GM23338 (cell line): ENCODE measurements around the gene AP3D1. TPM values are rescaled to one million over a fixed set of nuclear protein-coding genes. Genes with fewer than 3 reads are reported as not detected.
A peak's percentile ranks its signal among the peaks of the same experiment; 100 is the strongest.

Source experiments
- ATAC-seq: fragments of 200-7000 bp; cut with Tn5 transposase; 3 replicates; pipeline ENCODE4 v1.9.1; 2020
- DNase-seq: peaks from one replicate; pipeline ENCODE4 v3.0.0-alpha.2; 2015; ENCODE audit warnings: low spot score
- H2AFZ ChIP-seq: fragments of 200-600 bp; sonication (generic); 2 replicates; pipeline ENCODE4 v1.8.0; 2016; ENCODE audit warnings: antibody characterized with exemption, mild to moderate bottlenecking, moderate library complexity
- H3F3A ChIP-seq: fragments of 200-600 bp; sonication (generic); replicated peaks from 2 replicates; pipeline ENCODE4 v1.8.0; 2017; ENCODE audit warnings: antibody characterized with exemption, mixed run types, low read depth
- H3K27ac ChIP-seq: fragments of 200-600 bp; sonication (generic); 2 replicates; pipeline ENCODE4 v1.6.1; 2016; ENCODE audit warnings: low read depth
- H3K27me3 ChIP-seq: fragments of 200-600 bp; sonication (generic); 2 replicates; pipeline ENCODE4 v1.8.0; 2016; ENCODE audit warnings: mild to moderate bottlenecking, mixed run types, moderate library complexity; ENCODE audit not compliant: insufficient read depth
- H3K36me3 ChIP-seq: fragments of 200-600 bp; sonication (generic); 2 replicates; pipeline ENCODE4 v1.8.0; 2016; ENCODE audit warnings: mild to moderate bottlenecking; ENCODE audit not compliant: insufficient read depth
- H3K4me1 ChIP-seq: fragments of 200-600 bp; sonication (generic); 2 replicates; pipeline ENCODE4 v1.8.0; 2016; ENCODE audit warnings: mild to moderate bottlenecking, moderate library complexity; ENCODE audit not compliant: insufficient read depth
- H3K4me2 ChIP-seq: fragments of 200-600 bp; sonication (generic); 2 replicates; pipeline ENCODE4 v1.7.1; 2017; ENCODE audit warnings: mixed run types
- H3K4me3 ChIP-seq: fragments of 200-600 bp; sonication (generic); 2 replicates; pipeline ENCODE4 v1.6.1; 2016; ENCODE audit warnings: mixed run types
- H3K79me2 ChIP-seq: fragments of 200-600 bp; sonication (generic); replicated peaks from 2 replicates; pipeline ENCODE4 v1.8.0; 2017; ENCODE audit warnings: mild to moderate bottlenecking; ENCODE audit not compliant: insufficient read depth
- H3K9me2 ChIP-seq: fragments of 200-600 bp; sonication (generic); 2 replicates; pipeline ENCODE4 v1.8.0; 2017; ENCODE audit not compliant: insufficient read depth
- H4K20me1 ChIP-seq: fragments of 200-600 bp; sonication (generic); replicated peaks from 2 replicates; pipeline ENCODE4 v1.8.0; 2017; ENCODE audit warnings: mild to moderate bottlenecking; ENCODE audit not compliant: insufficient read depth
- H3K27ac Mint-ChIP-seq: 2 replicates; pipeline ENCODE4 v1.8.0; 2020; ENCODE audit warnings: inconsistent platforms, mild to moderate bottlenecking, moderate library complexity, mixed read lengths
- H3K27me3 Mint-ChIP-seq: 3 replicates; pipeline ENCODE4 v1.8.0; 2022; ENCODE audit warnings: low read depth, mild to moderate bottlenecking, moderate library complexity, mixed read lengths, inconsistent platforms; ENCODE audit not compliant: insufficient read depth, poor library complexity
- H3K36me3 Mint-ChIP-seq: 3 replicates; pipeline ENCODE4 v1.8.0; 2021; ENCODE audit warnings: low read depth, mild to moderate bottlenecking, inconsistent platforms, moderate library complexity, mixed read lengths
- H3K4me1 Mint-ChIP-seq: 3 replicates; pipeline ENCODE4 v1.8.0; 2020; ENCODE audit warnings: mild to moderate bottlenecking, inconsistent platforms, mixed read lengths
- H3K4me3 Mint-ChIP-seq: 3 replicates; pipeline ENCODE4 v1.8.0; 2021; ENCODE audit warnings: moderate library complexity, mild to moderate bottlenecking, inconsistent platforms, mixed read lengths
- H3K9me3 Mint-ChIP-seq: 3 replicates; pipeline ENCODE4 v1.8.0; 2020; ENCODE audit warnings: moderate library complexity, mild to moderate bottlenecking, inconsistent platforms, mixed read lengths
- EZH2 ChIP-seq: fragments of 200-600 bp; sonication (generic); IDR thresholded peaks from one replicate; pipeline ENCODE4 v1.8.0; 2017; ENCODE audit warnings: antibody characterized with exemption, mild to moderate bottlenecking, low read depth; ENCODE audit not compliant: unreplicated experiment
- EZH2phosphoT487 ChIP-seq: fragments of 200-600 bp; sonication (generic); IDR thresholded peaks from one replicate; pipeline ENCODE4 v1.8.1; 2018; ENCODE audit warnings: antibody characterized with exemption; ENCODE audit not compliant: unreplicated experiment
- JUNB ChIP-seq: IDR thresholded peaks from one replicate; pipeline ENCODE4 v1.6.1; 2016; ENCODE audit warnings: antibody characterized with exemption; ENCODE audit not compliant: unreplicated experiment
- STAT1 ChIP-seq: IDR thresholded peaks from one replicate; pipeline ENCODE4 v1.6.1; 2016; ENCODE audit warnings: antibody characterized with exemption; ENCODE audit not compliant: unreplicated experiment
- ZNF331 ChIP-seq: fragments of 250-450 bp; sonication (Bioruptor Pico); IDR thresholded peaks from 2 replicates; pipeline ENCODE4 v1.5.0; 2020; ENCODE audit warnings: low read depth, mild to moderate bottlenecking, moderate library complexity
- polyA plus RNA-seq: library from polyadenylated mRNA; unstranded; fragments of >200 nt; fragmentation: Nextera tagmentation; extraction: Ambion mirVana; gene quantifications from 2 replicates; pipeline ENCODE4 v1.2.1, GENCODE V29; 2016
- total RNA-seq: library from RNA; depleted of rRNA; stranded (reverse); fragments of >200 nt; shearing (Covaris generic); gene quantifications from 2 replicates; pipeline ENCODE4 v1.2.3, GENCODE V29; 2014
- TF ChIP-seq, protein P1 (sequence below): fragments of 250-450 bp; sonication (Bioruptor Pico); IDR thresholded peaks from 2 replicates; pipeline ENCODE4 v1.5.0; 2020; ENCODE audit warnings: mild to moderate bottlenecking, moderate library complexity
- TF ChIP-seq, protein P2 (sequence below): IDR thresholded peaks from one replicate; pipeline ENCODE4 v1.6.1; 2018; ENCODE audit warnings: antibody characterized with exemption; ENCODE audit not compliant: unreplicated experiment

Gene AP3D1
- total and polyA plus RNA-seq, 2 experiments from 2014 or later = 101 to 236 TPM

DNA sequence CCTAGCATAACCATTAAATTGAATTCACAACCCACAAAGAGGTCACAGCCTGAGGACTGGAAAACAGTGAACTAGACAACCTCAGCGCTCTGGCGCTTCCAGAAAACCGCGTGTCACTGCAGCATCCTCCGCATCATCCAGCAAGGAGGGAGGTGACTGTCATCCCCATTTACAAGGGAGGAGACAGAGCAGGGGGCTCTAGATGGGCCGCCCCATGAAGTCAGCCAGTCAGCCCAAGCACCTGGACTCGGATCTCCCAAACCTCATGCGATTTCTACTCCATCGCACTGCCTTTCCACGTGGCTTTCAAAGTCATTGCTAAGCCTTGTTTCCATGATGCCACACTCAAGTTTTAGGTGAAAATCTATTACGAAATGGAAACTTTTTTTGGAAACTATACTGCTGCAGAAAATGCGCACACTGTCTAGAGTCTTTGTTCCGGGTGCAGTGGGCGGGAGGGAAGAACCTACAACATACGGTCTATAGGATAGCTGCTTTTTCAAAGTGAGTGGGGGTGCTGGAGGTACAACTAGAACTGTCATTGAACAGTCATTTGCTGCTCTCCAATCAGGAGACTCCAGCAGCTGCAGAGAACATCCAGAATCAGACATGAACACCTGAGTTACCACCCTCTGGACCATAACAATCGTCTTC is 2.8 kb downstream of the AP3D1 start (continued):
- TF ChIP-seq, protein P1, sequence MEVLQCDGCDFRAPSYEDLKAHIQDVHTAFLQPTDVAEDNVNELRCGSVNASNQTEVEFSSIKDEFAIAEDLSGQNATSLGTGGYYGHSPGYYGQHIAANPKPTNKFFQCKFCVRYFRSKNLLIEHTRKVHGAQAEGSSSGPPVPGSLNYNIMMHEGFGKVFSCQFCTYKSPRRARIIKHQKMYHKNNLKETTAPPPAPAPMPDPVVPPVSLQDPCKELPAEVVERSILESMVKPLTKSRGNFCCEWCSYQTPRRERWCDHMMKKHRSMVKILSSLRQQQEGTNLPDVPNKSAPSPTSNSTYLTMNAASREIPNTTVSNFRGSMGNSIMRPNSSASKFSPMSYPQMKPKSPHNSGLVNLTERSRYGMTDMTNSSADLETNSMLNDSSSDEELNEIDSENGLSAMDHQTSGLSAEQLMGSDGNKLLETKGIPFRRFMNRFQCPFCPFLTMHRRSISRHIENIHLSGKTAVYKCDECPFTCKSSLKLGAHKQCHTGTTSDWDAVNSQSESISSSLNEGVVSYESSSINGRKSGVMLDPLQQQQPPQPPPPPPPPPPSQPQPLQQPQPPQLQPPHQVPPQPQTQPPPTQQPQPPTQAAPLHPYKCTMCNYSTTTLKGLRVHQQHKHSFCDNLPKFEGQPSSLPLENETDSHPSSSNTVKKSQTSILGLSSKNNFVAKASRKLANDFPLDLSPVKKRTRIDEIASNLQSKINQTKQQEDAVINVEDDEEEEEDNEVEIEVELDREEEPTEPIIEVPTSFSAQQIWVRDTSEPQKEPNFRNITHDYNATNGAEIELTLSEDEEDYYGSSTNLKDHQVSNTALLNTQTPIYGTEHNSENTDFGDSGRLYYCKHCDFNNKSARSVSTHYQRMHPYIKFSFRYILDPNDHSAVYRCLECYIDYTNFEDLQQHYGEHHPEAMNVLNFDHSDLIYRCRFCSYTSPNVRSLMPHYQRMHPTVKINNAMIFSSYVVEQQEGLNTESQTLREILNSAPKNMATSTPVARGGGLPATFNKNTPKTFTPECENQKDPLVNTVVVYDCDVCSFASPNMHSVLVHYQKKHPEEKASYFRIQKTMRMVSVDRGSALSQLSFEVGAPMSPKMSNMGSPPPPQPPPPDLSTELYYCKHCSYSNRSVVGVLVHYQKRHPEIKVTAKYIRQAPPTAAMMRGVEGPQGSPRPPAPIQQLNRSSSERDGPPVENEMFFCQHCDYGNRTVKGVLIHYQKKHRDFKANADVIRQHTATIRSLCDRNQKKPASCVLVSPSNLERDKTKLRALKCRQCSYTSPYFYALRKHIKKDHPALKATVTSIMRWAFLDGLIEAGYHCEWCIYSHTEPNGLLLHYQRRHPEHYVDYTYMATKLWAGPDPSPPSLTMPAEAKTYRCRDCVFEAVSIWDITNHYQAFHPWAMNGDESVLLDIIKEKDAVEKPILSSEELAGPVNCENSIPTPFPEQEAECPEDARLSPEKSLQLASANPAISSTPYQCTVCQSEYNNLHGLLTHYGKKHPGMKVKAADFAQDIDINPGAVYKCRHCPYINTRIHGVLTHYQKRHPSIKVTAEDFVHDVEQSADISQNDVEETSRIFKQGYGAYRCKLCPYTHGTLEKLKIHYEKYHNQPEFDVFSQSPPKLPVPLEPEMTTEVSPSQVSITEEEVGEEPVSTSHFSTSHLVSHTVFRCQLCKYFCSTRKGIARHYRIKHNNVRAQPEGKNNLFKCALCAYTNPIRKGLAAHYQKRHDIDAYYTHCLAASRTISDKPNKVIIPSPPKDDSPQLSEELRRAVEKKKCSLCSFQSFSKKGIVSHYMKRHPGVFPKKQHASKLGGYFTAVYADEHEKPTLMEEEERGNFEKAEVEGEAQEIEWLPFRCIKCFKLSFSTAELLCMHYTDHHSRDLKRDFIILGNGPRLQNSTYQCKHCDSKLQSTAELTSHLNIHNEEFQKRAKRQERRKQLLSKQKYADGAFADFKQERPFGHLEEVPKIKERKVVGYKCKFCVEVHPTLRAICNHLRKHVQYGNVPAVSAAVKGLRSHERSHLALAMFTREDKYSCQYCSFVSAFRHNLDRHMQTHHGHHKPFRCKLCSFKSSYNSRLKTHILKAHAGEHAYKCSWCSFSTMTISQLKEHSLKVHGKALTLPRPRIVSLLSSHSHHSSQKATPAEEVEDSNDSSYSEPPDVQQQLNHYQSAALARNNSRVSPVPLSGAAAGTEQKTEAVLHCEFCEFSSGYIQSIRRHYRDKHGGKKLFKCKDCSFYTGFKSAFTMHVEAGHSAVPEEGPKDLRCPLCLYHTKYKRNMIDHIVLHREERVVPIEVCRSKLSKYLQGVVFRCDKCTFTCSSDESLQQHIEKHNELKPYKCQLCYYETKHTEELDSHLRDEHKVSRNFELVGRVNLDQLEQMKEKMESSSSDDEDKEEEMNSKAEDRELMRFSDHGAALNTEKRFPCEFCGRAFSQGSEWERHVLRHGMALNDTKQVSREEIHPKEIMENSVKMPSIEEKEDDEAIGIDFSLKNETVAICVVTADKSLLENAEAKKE = no peak
- no peak for TF ChIP-seq EZH2

DNA sequence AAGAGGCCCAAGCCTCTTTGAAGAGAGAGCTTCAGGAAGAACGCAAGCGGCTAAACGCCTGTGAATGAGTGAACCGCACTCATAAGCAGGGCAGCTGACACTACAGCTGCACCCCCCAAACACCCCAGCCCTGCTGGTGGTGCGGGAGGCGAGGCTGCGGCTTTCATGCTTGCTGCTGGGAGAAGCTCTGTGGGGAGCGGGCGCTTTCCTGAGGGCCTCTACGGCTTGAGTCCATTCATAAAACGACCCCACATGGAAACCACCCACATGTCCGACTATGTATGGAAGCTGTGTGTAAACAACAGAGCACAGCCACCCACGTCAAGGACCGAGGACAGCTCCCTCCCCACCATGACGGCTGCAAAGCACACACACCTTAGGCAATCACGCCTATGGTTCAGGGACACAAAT is 5.5 kb downstream of the AP3D1 start:
- no peak overlapping the region for H3K27ac Mint-ChIP-seq
- no peaks in the 10 kb centered on the region for H3K9me3 Mint-ChIP-seq
- H3K27me3 Mint-ChIP-seq = peaks cover 9% of the 10 kb centered on the region
- Histone ChIP-seq H3K4me3 (no peak overlapping the region), H3K9me2 (no peaks in the 10 kb centered on the region), H3K27me3 (no peaks in the 10 kb centered on the region), H3F3A (peaks cover 7% of the 10 kb centered on the region; the same call in 1 of the 2 replicates), H3K4me2 (no peak overlapping the region), H2AFZ (no peak overlapping the region), H3K79me2 (peaks cover 100% of the 10 kb centered on the region), H4K20me1 (peaks cover 78% of the 10 kb centered on the region), H3K36me3 (peaks cover 2% of the 10 kb centered on the region; the same call in 1 of the 2 replicates), H3K27ac (0 out of 2 replicates have a peak overlapping the region, but pooled peaks have one; percentile 45), H3K4me1 (no peaks in the 10 kb centered on the region; the same call in 1 of the 2 replicates)
- no peak overlapping the region for H3K4me3 Mint-ChIP-seq
- peaks cover 21% of the 10 kb centered on the region for H3K36me3 Mint-ChIP-seq
- peak; percentile 14; the same call in 2 of the 3 replicates for ATAC-seq
- DNase-seq = no peak
- peaks cover 24% of the 10 kb centered on the region for H3K4me1 Mint-ChIP-seq
- TF ChIP-seq ZNF331 = no peak
- no peak for TF ChIP-seq JUNB
- TF ChIP-seq STAT1 = no peak
- TF ChIP-seq, protein P2, sequence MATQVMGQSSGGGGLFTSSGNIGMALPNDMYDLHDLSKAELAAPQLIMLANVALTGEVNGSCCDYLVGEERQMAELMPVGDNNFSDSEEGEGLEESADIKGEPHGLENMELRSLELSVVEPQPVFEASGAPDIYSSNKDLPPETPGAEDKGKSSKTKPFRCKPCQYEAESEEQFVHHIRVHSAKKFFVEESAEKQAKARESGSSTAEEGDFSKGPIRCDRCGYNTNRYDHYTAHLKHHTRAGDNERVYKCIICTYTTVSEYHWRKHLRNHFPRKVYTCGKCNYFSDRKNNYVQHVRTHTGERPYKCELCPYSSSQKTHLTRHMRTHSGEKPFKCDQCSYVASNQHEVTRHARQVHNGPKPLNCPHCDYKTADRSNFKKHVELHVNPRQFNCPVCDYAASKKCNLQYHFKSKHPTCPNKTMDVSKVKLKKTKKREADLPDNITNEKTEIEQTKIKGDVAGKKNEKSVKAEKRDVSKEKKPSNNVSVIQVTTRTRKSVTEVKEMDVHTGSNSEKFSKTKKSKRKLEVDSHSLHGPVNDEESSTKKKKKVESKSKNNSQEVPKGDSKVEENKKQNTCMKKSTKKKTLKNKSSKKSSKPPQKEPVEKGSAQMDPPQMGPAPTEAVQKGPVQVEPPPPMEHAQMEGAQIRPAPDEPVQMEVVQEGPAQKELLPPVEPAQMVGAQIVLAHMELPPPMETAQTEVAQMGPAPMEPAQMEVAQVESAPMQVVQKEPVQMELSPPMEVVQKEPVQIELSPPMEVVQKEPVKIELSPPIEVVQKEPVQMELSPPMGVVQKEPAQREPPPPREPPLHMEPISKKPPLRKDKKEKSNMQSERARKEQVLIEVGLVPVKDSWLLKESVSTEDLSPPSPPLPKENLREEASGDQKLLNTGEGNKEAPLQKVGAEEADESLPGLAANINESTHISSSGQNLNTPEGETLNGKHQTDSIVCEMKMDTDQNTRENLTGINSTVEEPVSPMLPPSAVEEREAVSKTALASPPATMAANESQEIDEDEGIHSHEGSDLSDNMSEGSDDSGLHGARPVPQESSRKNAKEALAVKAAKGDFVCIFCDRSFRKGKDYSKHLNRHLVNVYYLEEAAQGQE = peak; percentile 63
- no peak for TF ChIP-seq EZH2phosphoT487
